Measurements from ENCODE around the gene CACNA1D.

CACNA1D gene

GRCh38 chr3:53496392-53496670, 1.9 kb downstream of the CACNA1D start:
- no peaks in the 10 kb centered on the region for H3K36me3 ChIP-seq (ENCODE audit: control insufficient read depth, insufficient read depth, low read length)
- H3K27me3 ChIP-seq (ENCODE audit: control insufficient read depth, insufficient read depth, low read length), result peaks cover 56% of the 10 kb centered on the region
- peak overlapping the region; percentile 52 for H3K4me3 ChIP-seq (ENCODE audit: low read depth, low read length)
- peaks cover 4% of the 10 kb centered on the region for H3K4me1 ChIP-seq (ENCODE audit: control insufficient read depth, insufficient read depth, low read length)
- H3K9me3 ChIP-seq (ENCODE audit: control insufficient read depth, insufficient read depth, low read length), result no peaks in the 10 kb centered on the region
- no peak overlapping the region for H3K9ac ChIP-seq (ENCODE audit: low read depth, low read length)

- Histone ChIP-seq H3K4me3 (ENCODE audit: low read depth, low read length) (no peak overlapping the region), H3K27me3 (ENCODE audit: control insufficient read depth, insufficient read depth, low read length) (peaks cover 49% of the 10 kb centered on the region)
Measured at GRCh38 chr3:53496984-53497383, 2.6 kb downstream of the CACNA1D start.

GRCh38 chr3:53498806-53499641, 4.6 kb downstream of the CACNA1D start:
- Histone ChIP-seq H3K36me3 (ENCODE audit: control insufficient read depth, insufficient read depth, low read length) (no peaks in the 10 kb centered on the region), H3K9ac (ENCODE audit: low read depth, low read length) (no peak overlapping the region)

More at GRCh38 chr3:53496984-53497383, 2.6 kb downstream of the CACNA1D start:
- Histone ChIP-seq H3K9ac (ENCODE audit: low read depth, low read length) (no peak overlapping the region), H3K9me3 (ENCODE audit: control insufficient read depth, insufficient read depth, low read length) (no peaks in the 10 kb centered on the region), H3K4me1 (ENCODE audit: control insufficient read depth, insufficient read depth, low read length) (peaks cover 4% of the 10 kb centered on the region), H3K36me3 (ENCODE audit: control insufficient read depth, insufficient read depth, low read length) (no peaks in the 10 kb centered on the region)

GRCh38 chr3:53500165-53500777, 5.9 kb downstream of the CACNA1D start:
- peaks cover 29% of the 10 kb centered on the region for H3K27me3 ChIP-seq (ENCODE audit: control insufficient read depth, insufficient read depth, low read length)
- H3K4me1 ChIP-seq (ENCODE audit: control insufficient read depth, insufficient read depth, low read length), result no peaks in the 10 kb centered on the region
- no peaks in the 10 kb centered on the region for H3K36me3 ChIP-seq (ENCODE audit: control insufficient read depth, insufficient read depth, low read length)
- H3K4me3 ChIP-seq (ENCODE audit: low read depth, low read length), result no peak overlapping the region
- H3K9me3 ChIP-seq (ENCODE audit: control insufficient read depth, insufficient read depth, low read length), result no peaks in the 10 kb centered on the region
- no peak overlapping the region for H3K9ac ChIP-seq (ENCODE audit: low read depth, low read length)

More at GRCh38 chr3:53498806-53499641, 4.6 kb downstream of the CACNA1D start:
- Histone ChIP-seq H3K4me1 (ENCODE audit: control insufficient read depth, insufficient read depth, low read length) (no peaks in the 10 kb centered on the region), H3K9me3 (ENCODE audit: control insufficient read depth, insufficient read depth, low read length) (no peaks in the 10 kb centered on the region), H3K4me3 (ENCODE audit: low read depth, low read length) (no peak overlapping the region), H3K27me3 (ENCODE audit: control insufficient read depth, insufficient read depth, low read length) (peaks cover 33% of the 10 kb centered on the region)

GRCh38 chr3:53501178-53501577, 6.8 kb downstream of the CACNA1D start:
- H3K4me1 ChIP-seq (ENCODE audit: control insufficient read depth, insufficient read depth, low read length), result no peaks in the 10 kb centered on the region
- no peaks in the 10 kb centered on the region for H3K9me3 ChIP-seq (ENCODE audit: control insufficient read depth, insufficient read depth, low read length)
- no peak overlapping the region for H3K4me3 ChIP-seq (ENCODE audit: low read depth, low read length)
- peaks cover 20% of the 10 kb centered on the region for H3K27me3 ChIP-seq (ENCODE audit: control insufficient read depth, insufficient read depth, low read length)
- no peaks in the 10 kb centered on the region for H3K36me3 ChIP-seq (ENCODE audit: control insufficient read depth, insufficient read depth, low read length)
- no peak overlapping the region for H3K9ac ChIP-seq (ENCODE audit: low read depth, low read length)

- H3K4me3 ChIP-seq (ENCODE audit: low read depth, low read length), result no peak overlapping the region
- peaks cover 5% of the 10 kb centered on the region for H3K27me3 ChIP-seq (ENCODE audit: control insufficient read depth, insufficient read depth, low read length)
Measured at GRCh38 chr3:53502737-53503136, 8.3 kb downstream of the CACNA1D start.

GRCh38 chr3:53503195-53503594, 8.8 kb downstream of the CACNA1D start:
- Histone ChIP-seq H3K36me3 (ENCODE audit: control insufficient read depth, insufficient read depth, low read length) (no peaks in the 10 kb centered on the region), H3K4me3 (ENCODE audit: low read depth, low read length) (no peak overlapping the region), H3K4me1 (ENCODE audit: control insufficient read depth, insufficient read depth, low read length) (no peaks in the 10 kb centered on the region), H3K9me3 (ENCODE audit: control insufficient read depth, insufficient read depth, low read length) (no peaks in the 10 kb centered on the region), H3K9ac (ENCODE audit: low read depth, low read length) (no peak overlapping the region), H3K27me3 (ENCODE audit: control insufficient read depth, insufficient read depth, low read length) (peaks cover 1% of the 10 kb centered on the region)

More at GRCh38 chr3:53502737-53503136, 8.3 kb downstream of the CACNA1D start:
- Histone ChIP-seq H3K9ac (ENCODE audit: low read depth, low read length) (no peak overlapping the region), H3K4me1 (ENCODE audit: control insufficient read depth, insufficient read depth, low read length) (no peaks in the 10 kb centered on the region), H3K36me3 (ENCODE audit: control insufficient read depth, insufficient read depth, low read length) (no peaks in the 10 kb centered on the region), H3K9me3 (ENCODE audit: control insufficient read depth, insufficient read depth, low read length) (no peaks in the 10 kb centered on the region)

GRCh38 chr3:53506110-53506762, 11.8 kb downstream of the CACNA1D start:
- H3K4me1 ChIP-seq (ENCODE audit: control insufficient read depth, insufficient read depth, low read length), result peaks cover 5% of the 10 kb centered on the region
- H3K9me3 ChIP-seq (ENCODE audit: control insufficient read depth, insufficient read depth, low read length), result no peaks in the 10 kb centered on the region
- no peak overlapping the region for H3K4me3 ChIP-seq (ENCODE audit: low read depth, low read length)
- H3K9ac ChIP-seq (ENCODE audit: low read depth, low read length), result no peak overlapping the region
- H3K27me3 ChIP-seq (ENCODE audit: control insufficient read depth, insufficient read depth, low read length), result no peaks in the 10 kb centered on the region
- H3K36me3 ChIP-seq (ENCODE audit: control insufficient read depth, insufficient read depth, low read length), result no peaks in the 10 kb centered on the region

GRCh38 chr3:53506763-53507145, 12.3 kb downstream of the CACNA1D start:
- H3K9ac ChIP-seq (ENCODE audit: low read depth, low read length), result no peak overlapping the region
- H3K36me3 ChIP-seq (ENCODE audit: control insufficient read depth, insufficient read depth, low read length), result no peaks in the 10 kb centered on the region
- H3K4me3 ChIP-seq (ENCODE audit: low read depth, low read length), result no peak overlapping the region
- peaks cover 7% of the 10 kb centered on the region for H3K4me1 ChIP-seq (ENCODE audit: control insufficient read depth, insufficient read depth, low read length)
- H3K9me3 ChIP-seq (ENCODE audit: control insufficient read depth, insufficient read depth, low read length), result no peaks in the 10 kb centered on the region
- no peaks in the 10 kb centered on the region for H3K27me3 ChIP-seq (ENCODE audit: control insufficient read depth, insufficient read depth, low read length)

GRCh38 chr3:53509494-53509893, 15.1 kb downstream of the CACNA1D start:
- Histone ChIP-seq H3K4me3 (ENCODE audit: low read depth, low read length) (no peak overlapping the region), H3K9me3 (ENCODE audit: control insufficient read depth, insufficient read depth, low read length) (no peaks in the 10 kb centered on the region), H3K9ac (ENCODE audit: low read depth, low read length) (no peak overlapping the region), H3K4me1 (ENCODE audit: control insufficient read depth, insufficient read depth, low read length) (peaks cover 8% of the 10 kb centered on the region), H3K36me3 (ENCODE audit: control insufficient read depth, insufficient read depth, low read length) (no peaks in the 10 kb centered on the region), H3K27me3 (ENCODE audit: control insufficient read depth, insufficient read depth, low read length) (no peaks in the 10 kb centered on the region)

- no peaks in the 10 kb centered on the region for H3K27me3 ChIP-seq (ENCODE audit: control insufficient read depth, insufficient read depth, low read length)
- no peak overlapping the region for H3K4me3 ChIP-seq (ENCODE audit: low read depth, low read length)
Measured at GRCh38 chr3:53510508-53510907, 16.1 kb downstream of the CACNA1D start.

GRCh38 chr3:53511246-53511645, 16.8 kb downstream of the CACNA1D start:
- Histone ChIP-seq H3K9me3 (ENCODE audit: control insufficient read depth, insufficient read depth, low read length) (no peaks in the 10 kb centered on the region), H3K4me3 (ENCODE audit: low read depth, low read length) (no peak overlapping the region), H3K27me3 (ENCODE audit: control insufficient read depth, insufficient read depth, low read length) (no peaks in the 10 kb centered on the region), H3K9ac (ENCODE audit: low read depth, low read length) (no peak overlapping the region), H3K4me1 (ENCODE audit: control insufficient read depth, insufficient read depth, low read length) (peaks cover 8% of the 10 kb centered on the region), H3K36me3 (ENCODE audit: control insufficient read depth, insufficient read depth, low read length) (no peaks in the 10 kb centered on the region)

More at GRCh38 chr3:53510508-53510907, 16.1 kb downstream of the CACNA1D start:
- no peaks in the 10 kb centered on the region for H3K36me3 ChIP-seq (ENCODE audit: control insufficient read depth, insufficient read depth, low read length)
- H3K9me3 ChIP-seq (ENCODE audit: control insufficient read depth, insufficient read depth, low read length), result no peaks in the 10 kb centered on the region
- H3K9ac ChIP-seq (ENCODE audit: low read depth, low read length), result no peak overlapping the region
- H3K4me1 ChIP-seq (ENCODE audit: control insufficient read depth, insufficient read depth, low read length), result peaks cover 8% of the 10 kb centered on the region
